HepG2 (cell line): ENCODE data around the gene CA6.

ENCODE experiments used
- ATF2 ChIP-seq: sonication (generic); formaldehyde crosslinking; IDR thresholded peaks from 2 replicates; pipeline ENCODE4 v1.4.0; 2020; ENCODE audit warnings: missing genetic modification reagents
- CTCF ChIP-seq: sonication (generic); formaldehyde crosslinking; IDR thresholded peaks from 2 replicates; pipeline ENCODE4 v1.5.0; 2020; ENCODE audit warnings: mild to moderate bottlenecking, missing genetic modification reagents, moderate library complexity
- ETV5 ChIP-seq: IDR thresholded peaks from 2 replicates; pipeline ENCODE4 v1.6.1; 2018; ENCODE audit warnings: missing biosample characterization, missing genetic modification reagents, inconsistent platforms, borderline replicate concordance
- RBAK ChIP-seq: sonication (generic); formaldehyde crosslinking; IDR thresholded peaks from 2 replicates; pipeline ENCODE4 v1.5.1; 2020; ENCODE audit warnings: mild to moderate bottlenecking, missing genetic modification reagents
- SIX4 ChIP-seq: sonication (generic); formaldehyde crosslinking; IDR thresholded peaks from 2 replicates; pipeline ENCODE4 v1.4.0; 2020; ENCODE audit warnings: missing genetic modification reagents
- TCF7L2 ChIP-seq: IDR thresholded peaks from 2 replicates; pipeline ENCODE4 v1.6.1; 2011; ENCODE audit warnings: mild to moderate bottlenecking, low read depth, low read length, moderate library complexity
- ZBTB21 ChIP-seq: sonication (generic); formaldehyde crosslinking; IDR thresholded peaks from 2 replicates; pipeline ENCODE4 v1.4.0; 2020; ENCODE audit warnings: missing genetic modification reagents
- TF ChIP-seq, protein P1 (sequence below): IDR thresholded peaks from 2 replicates; pipeline ENCODE4 v1.6.1; 2012; ENCODE audit warnings: low read depth, low read length, improper control_type of control experiment

- TF ChIP-seq TCF7L2 (no peak), CTCF (no peak), ETV5 (CRISPR knock-in tag) (no peak), ZBTB21 (CRISPR knock-in tag) (no peak), SIX4 (CRISPR knock-in tag) (no peak), RBAK (no peak), ATF2 (CRISPR knock-in tag) (no peak)
- TF ChIP-seq, protein P1, sequence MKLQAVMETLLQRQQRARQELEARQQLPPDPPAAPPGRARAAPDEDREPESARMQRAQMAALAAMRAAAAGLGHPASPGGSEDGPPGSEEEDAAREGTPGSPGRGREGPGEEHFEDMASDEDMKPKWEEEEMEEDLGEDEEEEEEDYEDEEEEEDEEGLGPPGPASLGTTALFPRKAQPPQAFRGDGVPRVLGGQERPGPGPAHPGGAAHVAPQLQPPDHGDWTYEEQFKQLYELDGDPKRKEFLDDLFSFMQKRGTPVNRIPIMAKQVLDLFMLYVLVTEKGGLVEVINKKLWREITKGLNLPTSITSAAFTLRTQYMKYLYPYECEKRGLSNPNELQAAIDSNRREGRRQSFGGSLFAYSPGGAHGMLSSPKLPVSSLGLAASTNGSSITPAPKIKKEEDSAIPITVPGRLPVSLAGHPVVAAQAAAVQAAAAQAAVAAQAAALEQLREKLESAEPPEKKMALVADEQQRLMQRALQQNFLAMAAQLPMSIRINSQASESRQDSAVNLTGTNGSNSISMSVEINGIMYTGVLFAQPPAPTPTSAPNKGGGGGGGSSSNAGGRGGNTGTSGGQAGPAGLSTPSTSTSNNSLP, result no peak
Measured at GRCh38 chr1:9022773-9023172, 77.1 kb downstream of the CA6 start.
